Right lobe of liver (tissue), 4 donors: Measurements from ENCODE around the gene MDM2.

Experiments
- CTCF ChIP-seq, 4 donors: fragments of 200-600 bp in 3 of 4; fragments of 450-650 bp in 1 of 4; IDR thresholded peaks; one replicate each; pipeline versions ENCODE4 v1.5.1 to v1.8.0; 2016 to 2022; ENCODE audit warnings: antibody characterized with exemption in 4 of 4, mild to moderate bottlenecking in 2 of 4
- POLR2A ChIP-seq: fragments of 450-650 bp; IDR thresholded peaks from one replicate; pipeline ENCODE4 v1.6.1; 2017; ENCODE audit warnings: antibody characterized with exemption, mild to moderate bottlenecking
- donor health status: DM: no; HTN: no; CAD: no.
- donor health status: DM: no; HTN: no; CAD: no.
- donor health status: DM: no; HTN: yes; CAD: no.

- no peak for TF ChIP-seq POLR2A
- no peak for TF ChIP-seq CTCF (IDR thresholded peaks at IDR 0.05)
Observed at GRCh38 chr12:68842123-68842522, 34.1 kb downstream of the MDM2 start.
